RPMI7951 (cell line): ENCODE results near the gene KIAA2012. TPM values are rescaled to one million over a fixed set of nuclear protein-coding genes. Genes with fewer than 3 reads are reported as not detected.

Experiments
- DNase-seq: peaks from one replicate; pipeline ENCODE4 v3.0.0-alpha.2; 2012; ENCODE audit warnings: low read depth
- total RNA-seq: library from RNA; depleted of rRNA; stranded (reverse); fragments of >200 nt; shearing (Covaris generic); gene quantifications from 2 replicates; pipeline ENCODE4 v1.2.3, GENCODE V29; 2014

The KIAA2012 gene
- total RNA-seq, 1 experiment from 2014 or later: under 0.01 TPM

- DNase-seq: peak; percentile 37
These were observed 30.6 kb upstream of the KIAA2012 start for GRCh38 chr2:202042444-202042843.

GRCh38 chr2:202043475-202043874 lies 29.6 kb upstream of the KIAA2012 start:
- DNase-seq: no peak

- DNase-seq: no peak
These were observed 28.3 kb upstream of the KIAA2012 start for GRCh38 chr2:202044777-202045176.

- no peak for DNase-seq
These were observed 26.5 kb upstream of the KIAA2012 start for GRCh38 chr2:202046572-202046971.

- DNase-seq: no peak
These were observed 23.8 kb upstream of the KIAA2012 start for GRCh38 chr2:202049092-202049728.

GRCh38 chr2:202049840-202050239 lies 23.2 kb upstream of the KIAA2012 start:
- no peak for DNase-seq

GRCh38 chr2:202050652-202051051 lies 22.4 kb upstream of the KIAA2012 start:
- DNase-seq: no peak

GRCh38 chr2:202051499-202052161 lies 21.4 kb upstream of the KIAA2012 start:
- DNase-seq: peak; percentile 52

DNA sequence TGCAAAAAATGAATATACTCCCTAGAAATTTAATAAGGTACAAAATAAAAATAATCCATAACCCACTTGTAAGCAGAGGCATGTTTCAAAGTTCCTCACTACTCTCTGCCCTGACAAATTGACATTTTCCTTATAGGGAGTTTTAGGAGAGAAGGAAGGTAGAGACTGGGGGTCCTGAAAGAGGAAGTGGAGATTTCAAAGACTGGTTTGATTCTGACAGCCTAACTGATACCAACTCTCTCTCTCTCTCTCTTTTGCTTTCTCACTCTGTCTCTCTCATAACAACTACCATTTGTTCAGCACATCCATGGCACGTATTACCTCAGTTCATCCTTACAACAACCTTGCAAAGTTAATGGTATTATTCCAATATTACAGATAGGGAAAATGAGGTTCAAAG lies 20.8 kb upstream of the KIAA2012 start:
- DNase-seq: no peak

DNA sequence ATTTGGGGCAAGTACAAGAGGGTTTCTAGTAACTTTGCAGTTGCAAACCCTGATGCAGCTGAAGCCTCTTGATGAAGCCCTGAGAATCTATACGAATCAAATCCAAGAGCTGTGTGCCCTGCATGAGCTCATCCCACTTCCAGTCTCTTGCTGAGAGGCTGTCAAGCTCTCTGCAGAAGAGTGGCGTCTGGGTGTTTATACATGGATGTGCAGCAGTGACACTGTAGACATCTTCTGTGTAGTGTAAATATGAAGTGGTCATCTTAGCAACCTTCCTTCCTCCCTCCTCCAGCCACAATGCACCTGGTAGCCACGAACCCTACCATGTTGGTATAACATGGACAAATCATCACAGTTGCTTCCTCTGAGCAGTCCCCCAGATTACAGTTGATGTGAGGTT lies 18.4 kb upstream of the KIAA2012 start:
- no peak for DNase-seq

- peak; percentile 53 for DNase-seq
These were observed 16.4 kb upstream of the KIAA2012 start for GRCh38 chr2:202056611-202057010.

DNA sequence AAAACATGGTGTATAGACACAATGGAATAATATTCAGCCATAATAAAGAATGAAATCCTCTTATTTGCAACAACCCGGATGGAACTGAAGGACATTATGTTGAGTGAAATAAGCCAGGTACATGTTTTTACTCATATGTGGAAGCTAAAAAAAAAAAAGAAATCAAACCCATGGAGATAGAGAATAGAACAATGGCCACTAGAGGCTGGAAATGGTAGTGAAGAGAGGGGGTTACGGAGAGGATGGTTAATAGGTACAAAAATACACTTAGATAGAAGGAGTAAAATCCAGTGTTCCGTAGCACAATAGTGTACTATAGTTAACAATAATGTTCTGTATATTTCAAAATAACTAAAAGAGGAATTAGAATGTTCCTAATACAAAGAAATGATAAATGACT lies 12.8 kb upstream of the KIAA2012 start:
- no peak for DNase-seq

DNA sequence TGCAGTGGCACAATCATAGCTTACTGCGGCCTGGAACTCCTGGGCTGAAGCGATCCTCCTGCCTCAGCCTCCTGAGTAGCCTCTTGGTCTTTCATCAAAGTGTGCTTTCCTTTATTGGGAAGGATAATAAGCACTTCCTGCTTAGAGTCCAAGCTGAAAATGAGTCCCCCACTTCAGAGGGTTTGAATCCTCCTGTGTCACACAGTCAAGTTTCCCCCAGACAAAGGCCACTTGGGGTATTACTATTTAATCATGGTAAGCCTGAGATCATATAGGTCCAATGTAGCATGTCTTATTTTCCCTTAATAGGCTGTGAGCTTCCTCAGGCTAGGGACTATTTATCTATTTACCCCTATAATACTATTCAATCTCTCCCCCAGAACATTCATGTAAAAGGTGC lies 11.4 kb upstream of the KIAA2012 start:
- no peak for DNase-seq

GRCh38 chr2:202064171-202064880 lies 8.7 kb upstream of the KIAA2012 start:
- peak; percentile 69 for DNase-seq

- DNase-seq: no peak
These were observed 8.2 kb upstream of the KIAA2012 start for GRCh38 chr2:202064881-202065230.

GRCh38 chr2:202065876-202066275 lies 7.2 kb upstream of the KIAA2012 start:
- DNase-seq: no peak

DNA sequence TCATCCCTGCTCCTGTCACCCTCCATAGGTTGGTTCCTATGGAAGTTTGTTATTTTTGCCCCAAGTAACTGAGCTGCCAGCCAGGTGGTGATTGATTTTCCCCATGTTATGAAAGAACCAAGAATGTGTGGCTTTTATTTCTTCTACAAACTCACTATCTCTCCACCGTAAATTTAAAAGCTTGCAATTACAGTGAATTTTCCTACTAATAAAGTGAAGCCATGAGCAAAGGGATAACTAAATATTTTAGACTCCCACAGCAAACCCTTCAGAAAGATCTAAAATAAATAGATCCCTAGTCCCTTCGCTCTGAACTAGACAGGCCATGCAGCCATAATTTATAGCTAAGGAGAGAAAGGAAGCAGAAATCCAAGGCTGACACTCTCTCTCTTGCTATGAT lies 6.2 kb upstream of the KIAA2012 start:
- no peak for DNase-seq

- no peak for DNase-seq
These were observed 5.5 kb upstream of the KIAA2012 start for GRCh38 chr2:202067589-202067988.

DNA sequence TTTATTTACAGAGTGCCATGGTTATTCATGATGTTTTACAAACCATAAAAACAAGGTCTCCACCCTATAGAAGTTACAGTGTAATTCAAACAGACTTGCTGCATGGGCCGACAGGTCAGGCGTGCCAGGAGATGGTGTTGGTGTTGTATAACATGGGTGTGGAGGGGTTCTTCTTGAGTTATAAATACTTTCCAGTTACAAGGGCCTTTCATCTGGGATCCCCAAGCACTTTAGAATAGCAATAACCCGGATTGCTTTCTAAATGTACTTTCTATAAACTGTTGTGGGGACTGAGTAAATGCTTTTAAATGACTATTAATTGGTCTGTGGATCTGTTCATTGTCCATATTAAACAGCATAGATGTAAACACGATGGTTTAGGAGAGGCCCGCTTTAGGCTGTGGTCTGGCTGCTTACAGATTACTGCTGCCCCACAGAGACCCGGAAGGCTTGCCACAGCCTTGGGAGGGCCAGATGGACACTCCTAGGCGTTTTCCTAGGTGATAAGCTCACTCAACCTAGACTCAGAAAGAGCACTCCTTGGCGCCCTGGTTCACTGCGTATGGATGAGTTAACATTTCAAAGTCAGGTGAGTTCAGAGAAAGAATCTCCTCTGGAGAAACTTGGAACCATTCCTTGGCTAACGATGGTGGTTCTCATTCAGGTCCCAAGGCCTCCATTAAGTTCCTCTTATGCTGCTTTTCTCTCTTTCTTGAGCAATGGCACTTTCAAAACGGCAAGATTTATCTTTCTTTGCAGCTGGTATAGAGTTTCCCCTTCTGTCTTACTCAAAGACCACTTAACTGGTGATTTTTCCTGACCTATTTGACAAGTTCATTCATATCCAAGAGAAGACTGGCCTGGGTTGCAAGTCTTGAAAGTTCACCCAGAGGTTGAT lies 3.6 kb upstream of the KIAA2012 start:
- no peak for DNase-seq

DNA sequence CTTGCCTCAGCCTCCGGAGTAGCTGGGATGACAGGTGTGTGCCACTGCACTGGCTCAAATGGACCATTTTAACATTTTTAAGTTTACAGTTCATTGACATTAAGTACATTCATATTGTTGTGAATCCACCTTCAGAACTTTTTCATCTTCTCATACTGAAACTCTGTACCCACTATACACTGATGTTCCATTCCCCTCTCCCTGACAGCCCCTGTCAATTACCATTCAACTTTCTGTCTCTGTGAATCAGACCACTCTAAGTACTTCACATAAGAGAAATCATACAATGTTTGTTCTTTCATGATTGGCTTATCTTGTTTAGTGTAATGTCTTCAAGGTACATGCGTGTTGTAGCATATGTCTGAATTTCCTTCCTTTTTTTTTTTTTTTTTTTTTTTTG lies 1.9 kb upstream of the KIAA2012 start:
- DNase-seq: no peak

- peak; percentile 23 for DNase-seq
These were observed 829 bp upstream of the KIAA2012 start for GRCh38 chr2:202072226-202072625.

DNA sequence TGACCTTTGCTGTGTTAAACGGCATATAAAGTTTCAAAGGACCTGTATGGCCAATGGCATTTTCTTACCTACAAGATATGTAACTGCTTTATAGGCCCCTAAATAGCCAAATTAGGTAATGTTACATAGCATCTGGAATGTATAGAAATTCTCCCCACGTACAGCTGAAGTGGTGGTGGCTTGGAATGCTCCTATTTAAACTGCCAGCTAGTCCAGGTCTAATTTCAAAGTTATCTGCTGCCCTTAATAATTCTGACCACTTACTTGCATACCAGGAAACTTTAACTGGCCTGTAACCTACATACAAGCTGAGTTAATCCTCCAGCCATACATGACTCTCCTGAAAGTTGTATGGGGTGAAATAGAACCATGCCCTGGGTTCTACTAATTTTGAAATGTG lies 1.3 kb downstream of the KIAA2012 start:
- no peak for DNase-seq
